ENCODE measurements around the gene MAPK9.

The MAPK9 gene

GRCh38 chr5:180290568-180291233, 1.2 kb downstream of the MAPK9 start:
- TF ChIP-seq CTCF (IDR thresholded peaks at IDR 0.05) = no peak
- H3K4me3 ChIP-seq = peak overlapping the region; percentile 70 to 76
- peaks cover 0 to 37% (median 21%) of the 10 kb centered on the region in 4 donors for H3K4me1 ChIP-seq
- H3K9me3 ChIP-seq = no peaks in the 10 kb centered on the region
- H3K27me3 ChIP-seq = no peaks in the 10 kb centered on the region
- H3K27ac ChIP-seq = peak overlapping the region; percentile 43 to 67
- H3K36me3 ChIP-seq = peaks cover 0 to 9% (median 0%) of the 10 kb centered on the region in 3 donors
- intact Hi-C loops (cut with DNase I; ENCODE audit: low total_unique reads) = loop anchor here (5.0 kb wide), 3 partner anchors 37 to 473 kb away; no protein-coding TSS in a partner anchor
- DNase-seq = no peak

- H3K27ac ChIP-seq = no peak overlapping the region
Observed at GRCh38 chr5:180289966-180290365, 1.9 kb downstream of the MAPK9 start.

GRCh38 chr5:180289433-180289832, 2.5 kb downstream of the MAPK9 start:
- Histone ChIP-seq H3K4me3 (no peak overlapping the region), H3K36me3 (peaks cover 0 to 15% (median 0%) of the 10 kb centered on the region in 3 donors), H3K4me1 (peaks cover 0 to 37% (median 21%) of the 10 kb centered on the region in 4 donors), H3K27ac (no peak overlapping the region), H3K27me3 (no peaks in the 10 kb centered on the region), H3K9me3 (no peaks in the 10 kb centered on the region)
- TF ChIP-seq CTCF (IDR thresholded peaks at IDR 0.05) = no peak
- no peak for DNase-seq
- intact Hi-C loops (cut with DNase I; ENCODE audit: low total_unique reads) = no loop called here

More at GRCh38 chr5:180289966-180290365, 1.9 kb downstream of the MAPK9 start:
- H3K4me1 ChIP-seq = peaks cover 0 to 37% (median 21%) of the 10 kb centered on the region in 4 donors
- TF ChIP-seq CTCF (IDR thresholded peaks at IDR 0.05) = no peak
- no peak for DNase-seq
- intact Hi-C loops (cut with DNase I; ENCODE audit: low total_unique reads) = loop anchor here (5.0 kb wide), 3 partner anchors 37 to 473 kb away; no protein-coding TSS in a partner anchor
- no peak overlapping the region for H3K4me3 ChIP-seq
- peaks cover 0 to 15% (median 0%) of the 10 kb centered on the region in 3 donors for H3K36me3 ChIP-seq
- no peaks in the 10 kb centered on the region for H3K9me3 ChIP-seq
- no peaks in the 10 kb centered on the region for H3K27me3 ChIP-seq

GRCh38 chr5:180287868-180288267, 4.0 kb downstream of the MAPK9 start:
- DNase-seq = no peak
- no peak overlapping the region for H3K27ac ChIP-seq
- intact Hi-C loops (cut with DNase I; ENCODE audit: low total_unique reads) = no loop called here

GRCh38 chr5:180287404-180287803, 4.5 kb downstream of the MAPK9 start:
- Histone ChIP-seq H3K36me3 (peaks cover 0 to 29% (median 10%) of the 10 kb centered on the region in 3 donors), H3K4me1 (peaks cover 0 to 27% (median 15%) of the 10 kb centered on the region in 4 donors), H3K27ac (no peak overlapping the region), H3K4me3 (no peak overlapping the region), H3K27me3 (no peaks in the 10 kb centered on the region), H3K9me3 (no peaks in the 10 kb centered on the region)
- TF ChIP-seq CTCF (IDR thresholded peaks at IDR 0.05) = no peak
- DNase-seq = no peak
- intact Hi-C loops (cut with DNase I; ENCODE audit: low total_unique reads) = no loop called here

More at GRCh38 chr5:180287868-180288267, 4.0 kb downstream of the MAPK9 start:
- Histone ChIP-seq H3K27me3 (no peaks in the 10 kb centered on the region), H3K36me3 (peaks cover 0 to 25% (median 5%) of the 10 kb centered on the region in 3 donors), H3K4me1 (peaks cover 0 to 27% (median 16%) of the 10 kb centered on the region in 4 donors), H3K4me3 (no peak overlapping the region), H3K9me3 (no peaks in the 10 kb centered on the region)
- TF ChIP-seq CTCF (IDR thresholded peaks at IDR 0.05) = no peak

Data from tibial artery (tissue), 4 donors.